GM23338 (cell line): ENCODE data around the gene ADCY3.

ENCODE experiments used
- REST ChIP-seq: IDR thresholded peaks from one replicate; pipeline ENCODE4 v1.6.1; 2018; ENCODE audit warnings: antibody characterized with exemption; ENCODE audit not compliant: unreplicated experiment
- TF ChIP-seq, protein P1 (sequence below), 2 experiments: fragments of 200-600 bp in 1 of 2; sonication (generic) in 1 of 2; conservative IDR thresholded peaks; 2 replicates each; pipeline versions ENCODE4 v1.5.1 to v1.6.1; 2016 to 2017; ENCODE audit warnings: antibody characterized with exemption in 2 of 2, low read depth in 2 of 2, mild to moderate bottlenecking in 2 of 2, moderate library complexity in 1 of 2

GRCh38 chr2:24923106-24923505, 3.1 kb upstream of the ADCY3 start:
- no peak for TF ChIP-seq REST
- TF ChIP-seq, protein P1, sequence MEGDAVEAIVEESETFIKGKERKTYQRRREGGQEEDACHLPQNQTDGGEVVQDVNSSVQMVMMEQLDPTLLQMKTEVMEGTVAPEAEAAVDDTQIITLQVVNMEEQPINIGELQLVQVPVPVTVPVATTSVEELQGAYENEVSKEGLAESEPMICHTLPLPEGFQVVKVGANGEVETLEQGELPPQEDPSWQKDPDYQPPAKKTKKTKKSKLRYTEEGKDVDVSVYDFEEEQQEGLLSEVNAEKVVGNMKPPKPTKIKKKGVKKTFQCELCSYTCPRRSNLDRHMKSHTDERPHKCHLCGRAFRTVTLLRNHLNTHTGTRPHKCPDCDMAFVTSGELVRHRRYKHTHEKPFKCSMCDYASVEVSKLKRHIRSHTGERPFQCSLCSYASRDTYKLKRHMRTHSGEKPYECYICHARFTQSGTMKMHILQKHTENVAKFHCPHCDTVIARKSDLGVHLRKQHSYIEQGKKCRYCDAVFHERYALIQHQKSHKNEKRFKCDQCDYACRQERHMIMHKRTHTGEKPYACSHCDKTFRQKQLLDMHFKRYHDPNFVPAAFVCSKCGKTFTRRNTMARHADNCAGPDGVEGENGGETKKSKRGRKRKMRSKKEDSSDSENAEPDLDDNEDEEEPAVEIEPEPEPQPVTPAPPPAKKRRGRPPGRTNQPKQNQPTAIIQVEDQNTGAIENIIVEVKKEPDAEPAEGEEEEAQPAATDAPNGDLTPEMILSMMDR (conservative IDR thresholded peaks at IDR 0.05; ENCODE audit: low read depth in 2 of 2): no peak
